Measurements from ENCODE around the gene ASZ1.

DNA sequence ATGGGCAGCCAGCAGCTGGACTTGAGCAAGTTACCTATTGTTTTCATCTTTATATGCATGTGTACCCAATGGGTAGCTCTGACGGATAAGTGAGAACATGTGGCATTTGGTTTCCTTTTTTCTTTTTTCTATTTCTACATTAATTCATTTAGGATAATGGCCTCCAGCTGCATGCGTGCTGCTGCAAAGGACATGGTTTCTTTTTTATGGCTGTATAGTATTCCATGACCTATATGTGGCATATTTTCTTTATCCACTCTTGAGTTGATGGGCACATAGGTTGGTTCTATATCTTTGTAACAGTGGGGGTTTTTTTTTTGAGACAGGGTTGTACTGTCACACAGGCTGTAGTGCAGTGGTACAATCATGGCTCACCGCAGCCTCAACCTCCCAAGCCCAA, 37.4 kb downstream of the ASZ1 start:
- TF ChIP-seq, protein P1, sequence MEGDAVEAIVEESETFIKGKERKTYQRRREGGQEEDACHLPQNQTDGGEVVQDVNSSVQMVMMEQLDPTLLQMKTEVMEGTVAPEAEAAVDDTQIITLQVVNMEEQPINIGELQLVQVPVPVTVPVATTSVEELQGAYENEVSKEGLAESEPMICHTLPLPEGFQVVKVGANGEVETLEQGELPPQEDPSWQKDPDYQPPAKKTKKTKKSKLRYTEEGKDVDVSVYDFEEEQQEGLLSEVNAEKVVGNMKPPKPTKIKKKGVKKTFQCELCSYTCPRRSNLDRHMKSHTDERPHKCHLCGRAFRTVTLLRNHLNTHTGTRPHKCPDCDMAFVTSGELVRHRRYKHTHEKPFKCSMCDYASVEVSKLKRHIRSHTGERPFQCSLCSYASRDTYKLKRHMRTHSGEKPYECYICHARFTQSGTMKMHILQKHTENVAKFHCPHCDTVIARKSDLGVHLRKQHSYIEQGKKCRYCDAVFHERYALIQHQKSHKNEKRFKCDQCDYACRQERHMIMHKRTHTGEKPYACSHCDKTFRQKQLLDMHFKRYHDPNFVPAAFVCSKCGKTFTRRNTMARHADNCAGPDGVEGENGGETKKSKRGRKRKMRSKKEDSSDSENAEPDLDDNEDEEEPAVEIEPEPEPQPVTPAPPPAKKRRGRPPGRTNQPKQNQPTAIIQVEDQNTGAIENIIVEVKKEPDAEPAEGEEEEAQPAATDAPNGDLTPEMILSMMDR (IDR thresholded peaks at IDR 0.05; ENCODE audit: low read depth, low read length) = no peak
- no peak for TF ChIP-seq EZH2phosphoT487 (IDR thresholded peaks at IDR 0.05; ENCODE audit: low read depth)

All from OCI-LY3 (cell line).